Measurements from ENCODE around the gene MRPL52.

DNA sequence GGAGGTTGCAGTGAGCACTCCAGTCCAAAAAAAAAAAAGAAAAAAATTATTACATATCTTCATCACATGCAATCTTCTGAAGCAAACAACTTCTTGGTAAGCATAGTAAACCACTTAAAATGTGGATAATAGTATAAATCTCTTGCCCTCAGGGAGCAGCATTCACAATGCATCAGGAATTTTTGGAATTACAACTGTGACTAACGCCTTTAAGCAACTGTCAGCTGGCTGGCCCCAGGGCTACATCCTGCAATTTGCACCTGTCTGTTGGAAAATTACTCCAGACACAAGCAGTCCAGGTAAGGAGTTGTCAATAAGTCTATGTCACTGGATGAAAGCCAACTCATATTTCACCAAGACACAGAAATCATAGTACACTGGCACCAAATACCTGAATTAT, 9.0 kb upstream of the MRPL52 start:
- TF ChIP-seq POLR2A (IDR thresholded peaks at IDR 0.05; ENCODE audit: low read length) (no peak), GATA1 (IDR thresholded peaks at IDR 0.05; ENCODE audit: low read depth, low read length) (no peak)
